Motor neuron (in vitro differentiated cells): Measurements from ENCODE around the gene GCNT2. TPM values are rescaled to one million over a fixed set of nuclear protein-coding genes. Genes with fewer than 3 reads are reported as not detected.
"Not testable (repeated sequence)": the region's sequence is repeated elsewhere in the genome, so short reads cannot be mapped to it uniquely, and the experiment has no call there.

Experiments used
- ATAC-seq, 8 experiments: fragments of 200-7000 bp; cut with Tn5 transposase; replicated peaks in 6 of 8; 2 replicates each; pipeline ENCODE4 v1.8.0; 2021; ENCODE audit warnings: mild to moderate bottlenecking in 8 of 8, moderate library complexity in 8 of 8
- H3K27ac ChIP-seq, 2 donors: fragments of 250-450 bp; sonication (Bioruptor Pico); 2 replicates each; pipeline ENCODE4 v1.9.0; 2021; ENCODE audit warnings: antibody characterized with exemption in 2 of 2, mild to moderate bottlenecking in 2 of 2, moderate library complexity in 1 of 2
- H3K4me1 ChIP-seq, 2 donors: fragments of 250-450 bp; sonication (Bioruptor Pico); replicated peaks in 1 of 2; 2 replicates each; pipeline ENCODE4 v1.6.1; 2021; ENCODE audit warnings: antibody characterized with exemption in 2 of 2, mild to moderate bottlenecking in 2 of 2, moderate library complexity in 1 of 2
- H3K4me3 ChIP-seq, 5 donors: fragments of 250-450 bp; sonication (Bioruptor Pico); 2 replicates each; pipeline ENCODE4 v1.9.0; 2021; ENCODE audit warnings: antibody characterized with exemption in 5 of 5, mild to moderate bottlenecking in 5 of 5, moderate library complexity in 4 of 5
- WGBS, 10 experiments: fragments of 450-650 bp; shearing (Covaris generic); methylation state at CpG; one replicate each; pipeline ENCODE4 v1.0.0; 2022; 5-methylcytosine and 5-hydroxymethylcytosine counted together
- in situ Hi-C, 9 experiments: fragments of 400-800 bp; cut with MboI; loops; one replicate each; pipeline ENCODE4 v1.15.0; 2021; ENCODE audit warnings: low sequenced_read_pairs in 9 of 9, low pct_unique_long_range_greater_than_20kb in 2 of 9; ENCODE audit not compliant: unreplicated experiment in 9 of 9
- total RNA-seq, 8 experiments: library from RNA; unstranded; fragments of 300-600 nt; gene quantifications; 2 replicates each; pipeline versions ENCODE4 v1.2.3 to v1.2.4, GENCODE V29; 2022

The GCNT2 gene
- total RNA-seq, 8 experiments from 2014 or later = 0.51 to 19.7 (median 8.0) TPM

- in situ Hi-C loops = no loop called here
- no peak overlapping the region for H3K4me3 ChIP-seq
- H3K4me1 ChIP-seq = peaks cover 3 to 8% of the 10 kb centered on the region in 2 donors
- ATAC-seq = no peak
- 0 to 100% (median 79%) methylated on average over 1 to 3 of the region's 8 CpGs; no CpG with 5 or more reads in 5 of the 10 experiments for WGBS, 10 experiments
- H3K27ac ChIP-seq = no peak overlapping the region
These were observed 56.0 kb downstream of the GCNT2 start for GRCh38 chr6:10577112-10577511.

GRCh38 chr6:10578723-10579122 is 57.6 kb downstream of the GCNT2 start:
- ATAC-seq = no peak
- H3K27ac ChIP-seq = no peak overlapping the region

GRCh38 chr6:10579803-10580202 is 58.7 kb downstream of the GCNT2 start:
- 6 to 100% (median 74%) methylated on average over 1 to 4 of the region's 4 CpGs; no CpG with 5 or more reads in 1 of the 10 experiments for WGBS, 10 experiments
- no peak overlapping the region for H3K4me3 ChIP-seq
- no peak overlapping the region for H3K27ac ChIP-seq
- peaks cover 5 to 29% of the 10 kb centered on the region in 2 donors for H3K4me1 ChIP-seq
- ATAC-seq = no peak
- in situ Hi-C loops = no loop called here

More at GRCh38 chr6:10578723-10579122, 57.6 kb downstream of the GCNT2 start:
- Histone ChIP-seq H3K4me1 (peaks cover 3 to 18% of the 10 kb centered on the region in 2 donors), H3K4me3 (no peak overlapping the region)
- 60 to 100% (median 87%) methylated on average over 1 to 5 of the region's 5 CpGs; no CpG with 5 or more reads in 3 of the 10 experiments for WGBS, 10 experiments
- in situ Hi-C loops = no loop called here

GRCh38 chr6:10580570-10580969 is 59.4 kb downstream of the GCNT2 start:
- H3K4me3 ChIP-seq = no peak overlapping the region
- in situ Hi-C loops = no loop called here
- no peak overlapping the region for H3K27ac ChIP-seq
- ATAC-seq = peak in 5 of 8 experiments; percentile 13 to 58 (median 42)
- WGBS, 10 experiments = 0 to 45% (median 14%) methylated on average over 2 to 6 of the region's 7 CpGs; no CpG with 5 or more reads in 2 of the 10 experiments
- peaks cover 9 to 35% of the 10 kb centered on the region in 2 donors for H3K4me1 ChIP-seq

GRCh38 chr6:10581402-10581801 is 60.3 kb downstream of the GCNT2 start:
- peak in 1 of 8 experiments; percentile 13 for ATAC-seq
- H3K4me1 ChIP-seq = peaks cover 18 to 42% of the 10 kb centered on the region in 2 donors
- WGBS, 10 experiments = 0 to 86% (median 61%) methylated on average over 1 to 4 of the region's 4 CpGs; no CpG with 5 or more reads in 2 of the 10 experiments
- in situ Hi-C loops, H3K4me3 ChIP-seq, H3K27ac ChIP-seq: not testable (repeated sequence)

GRCh38 chr6:10582774-10583508 is 61.8 kb downstream of the GCNT2 start:
- ATAC-seq = no peak
- WGBS, 10 experiments = 0 to 89% (median 34%) methylated on average over 1 to 6 of the region's 10 CpGs
- Histone ChIP-seq H3K4me3 (no peak overlapping the region), H3K4me1 (peaks cover 24 to 51% of the 10 kb centered on the region in 2 donors), H3K27ac (no peak overlapping the region)
- in situ Hi-C loops = no loop called here

GRCh38 chr6:10583509-10583901 is 62.4 kb downstream of the GCNT2 start:
- peaks cover 28 to 56% of the 10 kb centered on the region in 2 donors for H3K4me1 ChIP-seq
- H3K4me3 ChIP-seq = no peak overlapping the region
- H3K27ac ChIP-seq = no peak overlapping the region
- in situ Hi-C loops = no loop called here
- no peak for ATAC-seq
- WGBS, 10 experiments = 0 to 100% (median 57%) methylated on average over 1 to 3 of the region's 3 CpGs; no CpG with 5 or more reads in 5 of the 10 experiments

- ATAC-seq = no peak
- in situ Hi-C loops = no loop called here
- 63 to 100% (median 72%) methylated on average over 1 to 3 of the region's 3 CpGs; no CpG with 5 or more reads in 4 of the 10 experiments for WGBS, 10 experiments
- Histone ChIP-seq H3K27ac (no peak overlapping the region), H3K4me3 (no peak overlapping the region), H3K4me1 (peaks cover 30 to 60% of the 10 kb centered on the region in 2 donors)
These were observed 63.5 kb downstream of the GCNT2 start for GRCh38 chr6:10584607-10585006.

GRCh38 chr6:10585209-10585845 is 64.2 kb downstream of the GCNT2 start:
- peak overlapping the region in 3 of 5 donors; percentile 15 to 23 (median 22) for H3K4me3 ChIP-seq
- in situ Hi-C loops = no loop called here
- peak overlapping the region; percentile 13 to 28 for H3K27ac ChIP-seq
- WGBS, 10 experiments = 0 to 32% (median 17%) methylated on average over 1 to 13 of the region's 13 CpGs; no CpG with 5 or more reads in 2 of the 10 experiments
- ATAC-seq = peak; percentile 90 to 98 (median 95)
- H3K4me1 ChIP-seq = peaks cover 30 to 59% of the 10 kb centered on the region in 2 donors

GRCh38 chr6:10586302-10586701 is 65.2 kb downstream of the GCNT2 start:
- no peak overlapping the region for H3K27ac ChIP-seq
- 0 to 56% (median 42%) methylated on average over 2 to 5 of the region's 5 CpGs; no CpG with 5 or more reads in 3 of the 10 experiments for WGBS, 10 experiments
- H3K4me1 ChIP-seq = peaks cover 28 to 52% of the 10 kb centered on the region in 2 donors
- in situ Hi-C loops = no loop called here
- ATAC-seq = peak in 2 of 8 experiments; percentile 11 to 32
- H3K4me3 ChIP-seq = peak overlapping the region in 1 of 5 donors; percentile 23

GRCh38 chr6:10587656-10588406 is 66.7 kb downstream of the GCNT2 start:
- H3K4me1 ChIP-seq = peaks cover 31 to 58% of the 10 kb centered on the region in 2 donors
- no peak overlapping the region for H3K27ac ChIP-seq
- no peak overlapping the region for H3K4me3 ChIP-seq
- 16 to 71% (median 40%) methylated on average over 1 to 13 of the region's 14 CpGs; no CpG with 5 or more reads in 1 of the 10 experiments for WGBS, 10 experiments
- ATAC-seq = peak in 1 of 8 experiments; percentile 6
- in situ Hi-C loops = no loop called here

- Histone ChIP-seq H3K4me3 (no peak overlapping the region), H3K27ac (no peak overlapping the region), H3K4me1 (peaks cover 31 to 49% of the 10 kb centered on the region in 2 donors)
- 38 to 76% (median 60%) methylated on average over 1 to 4 of the region's 7 CpGs; no CpG with 5 or more reads in 1 of the 10 experiments for WGBS, 10 experiments
- in situ Hi-C loops = no loop called here
- ATAC-seq = no peak
These were observed 67.6 kb downstream of the GCNT2 start for GRCh38 chr6:10588562-10589428.
